Left lobe of liver (tissue), 2 donors: ENCODE results near the gene SPRR2B. TPM values are rescaled to one million over a fixed set of nuclear protein-coding genes. Genes with fewer than 3 reads are reported as not detected.
"Not testable (repeated sequence)": the region's sequence is repeated elsewhere in the genome, so short reads cannot be mapped to it uniquely, and the experiment has no call there.

Experiments
- ATAC-seq: fragments of 200-7000 bp; cut with Tn5 transposase; one replicate; pipeline ENCODE4 v1.9.1; 2020; ENCODE audit warnings: mild to moderate bottlenecking, moderate library complexity
- DNase-seq: peaks from one replicate; pipeline ENCODE4 v3.0.0-alpha.2; 2020; ENCODE audit warnings: low spot score
- total RNA-seq: library from RNA; stranded (reverse); gene quantifications from one replicate; pipeline ENCODE4 v1.2.1, GENCODE V29; 2021
- donor health status: DM: no; HTN: no; CAD: no; lungs with moderate emphysema.
- donor health status: DM: no; HTN: yes; CAD: no.

The SPRR2B gene
- total RNA-seq, 1 donor from 2014 or later: not detected

DNA sequence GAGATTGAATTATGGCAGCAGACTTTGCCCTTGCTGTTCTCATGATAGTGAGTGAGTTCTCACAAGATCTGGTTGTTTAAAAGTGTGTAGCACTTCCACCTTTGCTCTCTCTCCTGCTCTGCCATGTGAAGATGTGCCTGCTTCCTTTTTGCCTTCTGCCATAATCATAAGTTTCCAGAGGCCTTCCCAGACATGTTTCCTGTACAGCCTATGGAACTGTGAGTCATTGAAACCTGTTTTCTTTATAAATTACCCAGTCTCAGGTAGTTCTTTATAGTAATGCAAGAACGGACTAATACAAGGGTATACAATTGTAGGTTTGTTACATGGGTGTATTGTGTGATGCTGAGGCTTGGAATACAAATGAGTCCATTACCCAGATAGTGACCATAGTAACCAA lies 36.2 kb downstream of the SPRR2B start:
- DNase-seq: no peak

DNA sequence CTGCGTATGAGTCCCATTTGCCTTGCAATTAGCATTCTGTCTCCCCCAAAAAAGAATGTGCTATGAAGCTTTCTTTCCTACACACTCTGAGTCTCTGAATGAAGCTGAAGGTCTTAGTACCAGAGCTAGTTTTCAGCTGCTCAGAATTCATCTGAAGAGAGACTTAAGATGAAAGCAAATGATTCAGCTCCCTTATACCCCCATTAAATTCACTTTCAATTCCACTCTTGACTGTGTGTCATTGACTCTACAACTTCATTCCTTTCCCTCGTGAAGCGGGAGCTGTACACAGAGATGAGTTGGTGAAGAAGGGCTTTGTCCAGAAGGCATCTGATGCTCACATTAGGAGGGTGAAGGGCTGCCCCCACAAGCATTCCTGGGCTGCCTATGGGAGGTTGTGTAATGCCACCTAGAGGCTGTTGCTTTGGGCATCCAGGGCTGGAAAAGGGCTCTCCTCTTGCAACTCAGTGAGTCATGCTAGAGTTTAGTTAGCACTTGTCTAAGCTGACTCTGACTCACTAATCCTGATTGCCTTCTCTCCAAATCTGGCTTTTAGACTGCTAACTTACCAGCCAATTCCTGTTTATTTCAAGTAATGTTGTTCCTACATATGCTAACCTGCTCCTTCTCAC lies 38.6 kb downstream of the SPRR2B start:
- DNase-seq (no peak), ATAC-seq (peak; percentile 53)

More for the DNA sequence above, 36.2 kb downstream of the SPRR2B start:
- ATAC-seq: no peak

DNA sequence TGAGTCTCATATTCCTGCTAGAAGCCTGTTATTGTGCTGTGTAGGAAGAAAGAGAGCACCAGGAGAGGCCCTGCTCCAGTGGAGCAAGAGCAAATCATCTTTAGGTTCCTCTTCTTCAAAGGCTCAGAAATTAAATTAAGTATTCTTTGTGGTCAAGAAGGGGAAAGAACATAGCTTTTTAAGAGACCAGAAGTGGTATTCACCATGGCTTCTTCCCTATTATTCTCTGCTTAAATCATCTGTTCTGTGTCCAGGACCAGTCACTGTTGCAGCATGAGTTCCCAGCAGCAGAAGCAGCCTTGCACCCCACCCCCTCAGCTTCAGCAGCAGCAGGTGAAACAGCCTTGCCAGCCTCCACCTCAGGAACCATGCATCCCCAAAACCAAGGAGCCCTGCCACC lies 39.3 kb downstream of the SPRR2B start:
- no peak for ATAC-seq

GRCh38 chr1:153030895-153031294 lies 40.5 kb downstream of the SPRR2B start, which contains the start of gene SPRR1B:
Gene SPRR1B, plus strand, starts transcription at chr1:153031203. Its CDS starts 1,143 bp downstream, at chr1:153032346.
- DNase-seq (no peak), ATAC-seq (no peak)

More for the DNA sequence above, 39.3 kb downstream of the SPRR2B start:
- no peak for DNase-seq

- DNase-seq: no peak
- ATAC-seq: no peak
Measured at GRCh38 chr1:153028766-153029165, 42.6 kb downstream of the SPRR2B start.

- DNase-seq (no peak), ATAC-seq (no peak)
Measured at GRCh38 chr1:153025797-153026196, 45.6 kb downstream of the SPRR2B start.

GRCh38 chr1:153024413-153024812 lies 47.0 kb downstream of the SPRR2B start:
- DNase-seq (no peak), ATAC-seq (no peak)

DNA sequence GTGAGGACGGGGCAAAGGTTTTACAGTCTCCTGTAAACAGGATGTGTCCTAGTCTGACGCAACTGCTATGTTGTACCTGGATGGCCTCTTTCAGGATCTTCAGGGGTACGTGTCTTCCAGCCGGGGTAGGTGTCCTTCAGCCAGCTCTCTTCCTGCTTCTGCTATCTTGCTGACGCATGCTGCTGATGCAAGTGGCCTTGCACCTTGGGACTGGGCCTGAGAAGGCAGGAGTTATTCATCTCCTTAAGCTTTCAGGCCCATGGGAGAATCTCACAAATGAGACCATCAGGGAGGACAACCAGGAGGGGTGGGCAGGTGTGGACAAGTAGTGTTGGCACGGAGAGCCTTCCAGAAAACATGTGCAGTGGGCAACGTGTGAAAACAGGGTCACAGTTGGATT lies 48.3 kb downstream of the SPRR2B start:
- DNase-seq (no peak), ATAC-seq (no peak)

DNA sequence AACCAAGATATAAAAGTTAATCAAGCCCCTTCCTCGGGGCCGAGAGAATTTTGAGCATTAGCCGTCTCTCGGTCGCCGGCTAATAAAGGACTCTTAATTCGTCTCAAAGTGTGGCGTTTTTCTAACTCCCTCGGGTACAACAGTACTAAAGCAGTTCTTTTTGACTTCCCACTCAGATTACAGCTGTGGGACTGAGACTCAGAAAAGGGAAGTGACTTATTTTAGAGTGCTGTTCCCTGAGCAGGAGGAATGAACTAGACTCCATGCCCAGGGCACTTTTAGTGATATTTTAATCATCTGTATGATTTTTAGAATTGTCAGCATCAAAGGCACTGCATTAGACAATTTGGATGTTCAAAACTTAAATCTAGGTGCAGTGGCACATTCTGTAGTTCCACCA lies 49.1 kb downstream of the SPRR2B start:
- not testable (repeated sequence) for DNase-seq, ATAC-seq

DNA sequence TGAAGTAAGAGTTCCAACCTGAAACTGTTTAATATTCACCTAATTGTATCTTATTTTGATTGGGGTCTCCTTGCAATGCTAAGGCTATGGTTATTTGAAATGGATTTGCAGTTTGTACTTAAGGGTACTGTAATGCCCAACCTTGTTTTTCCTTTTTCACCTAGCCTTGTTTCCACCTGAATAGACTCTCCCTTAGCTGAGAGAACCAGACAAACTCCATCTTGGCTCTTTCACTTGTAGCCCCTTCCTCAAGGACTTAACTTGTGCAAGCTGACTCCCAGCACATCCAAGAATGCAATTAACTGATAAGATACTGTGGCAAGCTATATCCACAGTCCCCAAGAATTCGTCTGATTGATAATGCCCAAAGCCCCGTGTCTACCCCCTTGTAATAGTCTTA lies 49.6 kb downstream of the SPRR2B start:
- not testable (repeated sequence) for ATAC-seq, DNase-seq

Other genes with a start within 250 kb of the SPRR2B start
- gene LCE1A, start 244.1 kb downstream of the SPRR2B start, total RNA-seq: not detected
- not detected for gene LCE6A, start 228.8 kb downstream of the SPRR2B start, total RNA-seq
- not detected for gene LCE7A, start 211.6 kb downstream of the SPRR2B start, total RNA-seq
- not detected for gene SMCP, start 193.3 kb downstream of the SPRR2B start, total RNA-seq
- not detected for gene IVL, start 163.1 kb downstream of the SPRR2B start, total RNA-seq
- not detected for gene SPRR5, start 124.4 kb downstream of the SPRR2B start, total RNA-seq
- not detected for gene SPRR4, start 101.0 kb downstream of the SPRR2B start, total RNA-seq
- gene SPRR1A, start 87.5 kb downstream of the SPRR2B start, total RNA-seq: not detected
- gene SPRR3, start 69.9 kb downstream of the SPRR2B start, total RNA-seq: not detected
- not detected for gene SPRR1B, start 40.4 kb downstream of the SPRR2B start, total RNA-seq
- gene SPRR2D, start 30.5 kb downstream of the SPRR2B start, total RNA-seq: not detected
- gene SPRR2A, start 14.1 kb downstream of the SPRR2B start, total RNA-seq: not detected
- not detected for gene SPRR2E, start 22.9 kb upstream of the SPRR2B start, total RNA-seq
- gene SPRR2F, start 41.9 kb upstream of the SPRR2B start, total RNA-seq: not detected
- gene SPRR2G, start 79.3 kb upstream of the SPRR2B start, total RNA-seq: not detected
- not detected for gene LELP1, start 131.8 kb upstream of the SPRR2B start, total RNA-seq
- not detected for gene PRR9, start 146.0 kb upstream of the SPRR2B start, total RNA-seq
- not detected for gene LORICRIN, start 188.1 kb upstream of the SPRR2B start, total RNA-seq
- not detected for gene PGLYRP3, start 241.3 kb upstream of the SPRR2B start, total RNA-seq